Caco-2 (cell line): ENCODE data around the gene MAMDC4. TPM values are rescaled to one million over a fixed set of nuclear protein-coding genes. Genes with fewer than 3 reads are reported as not detected.

Experiments
- BruUV-seq: library from RNA; stranded (reverse); fragments of 400-500 nt; replicated peaks from 2 replicates; lab custom pipeline; 2021; lab: Mats Ljungman, UMichigan
- CTCF ChIA-PET: fragments of 300-600 bp; sonication (Branson Sonifier 250); formaldehyde crosslinking; loops from one replicate; lab custom pipeline; 2022; ENCODE audit warnings: antibody characterized with exemption; lab: Charles Lee
- POLR2A ChIA-PET: fragments of 300-600 bp; sonication (Branson Sonifier 250); formaldehyde crosslinking; loops from one replicate; lab custom pipeline; 2022; ENCODE audit warnings: antibody characterized with exemption; lab: Charles Lee
- DNase-seq, 2 experiments: peaks; one replicate each; pipeline versions ENCODE4 v3.0.0 to v3.0.0-alpha.2; 2020 to 2022
- H3K27me3 ChIP-seq: replicated peaks from 2 replicates; pipeline ENCODE4 v1.6.0; 2011; ENCODE audit warnings: low read length; ENCODE audit not compliant: control insufficient read depth, insufficient read depth
- H3K36me3 ChIP-seq: 2 replicates; pipeline ENCODE4 v1.5.1; 2011; ENCODE audit warnings: low read length; ENCODE audit not compliant: control insufficient read depth, insufficient read depth
- H3K4me1 ChIP-seq: fragments of 250-450 bp; sonication (Bioruptor Pico); 2 replicates; pipeline ENCODE4 v1.5.1; 2020; ENCODE audit warnings: mild to moderate bottlenecking
- H3K4me3 ChIP-seq: 2 replicates; pipeline ENCODE4 v1.5.1; 2011; ENCODE audit warnings: low read depth, mild to moderate bottlenecking, control low read depth, low read length
- H3K9me3 ChIP-seq: fragments of 250-450 bp; sonication (Bioruptor Pico); 2 replicates; pipeline ENCODE4 v1.5.1; 2020; ENCODE audit warnings: mild to moderate bottlenecking, moderate library complexity
- H3K27ac Mint-ChIP-seq: one replicate; pipeline ENCODE4 v1.8.0; 2022; ENCODE audit warnings: mixed read lengths; ENCODE audit not compliant: unreplicated experiment
- H3K27me3 Mint-ChIP-seq: one replicate; pipeline ENCODE4 v1.8.0; 2022; ENCODE audit warnings: mixed read lengths; ENCODE audit not compliant: insufficient read depth, unreplicated experiment
- H3K36me3 Mint-ChIP-seq: one replicate; pipeline ENCODE4 v1.8.0; 2022; ENCODE audit warnings: mild to moderate bottlenecking, mixed read lengths; ENCODE audit not compliant: insufficient read depth, unreplicated experiment
- H3K4me1 Mint-ChIP-seq: one replicate; pipeline ENCODE4 v1.8.0; 2022; ENCODE audit warnings: low read depth, mixed read lengths; ENCODE audit not compliant: unreplicated experiment
- H3K4me3 Mint-ChIP-seq: one replicate; pipeline ENCODE4 v1.8.0; 2022; ENCODE audit warnings: mild to moderate bottlenecking, moderate library complexity, mixed read lengths; ENCODE audit not compliant: unreplicated experiment
- H3K9me3 Mint-ChIP-seq: one replicate; pipeline ENCODE4 v1.8.0; 2022; ENCODE audit warnings: mixed read lengths; ENCODE audit not compliant: unreplicated experiment
- intact Hi-C: fragments of 100-400 bp; cut with micrococcal nuclease; formaldehyde crosslinking; loops from one replicate; pipeline ENCODE4 v1.10.0; 2022; ENCODE audit not compliant: unreplicated experiment
- total RNA-seq: library from RNA; stranded (reverse); gene quantifications from 2 replicates; pipeline ENCODE4 v1.2.3, GENCODE V29; 2022
- TF ChIP-seq, protein P1 (sequence below), 2 experiments: fragments of 200-600 bp in 1 of 2; IDR thresholded peaks; 1 replicate in 1 of 2; 2 replicates in 1 of 2; pipeline versions ENCODE4 v1.5.1 to v1.8.0; 2011 to 2022; ENCODE audit warnings: antibody characterized with exemption in 1 of 2, control low read depth in 1 of 2, inconsistent platforms in 1 of 2, low read depth in 1 of 2, low read length in 1 of 2, mild to moderate bottlenecking in 1 of 2, moderate library complexity in 1 of 2; ENCODE audit not compliant: insufficient read depth in 1 of 2, severe bottlenecking in 1 of 2, unreplicated experiment in 1 of 2

MAMDC4 gene
- total RNA-seq, 1 experiment from 2014 or later = 8.8 TPM

DNA sequence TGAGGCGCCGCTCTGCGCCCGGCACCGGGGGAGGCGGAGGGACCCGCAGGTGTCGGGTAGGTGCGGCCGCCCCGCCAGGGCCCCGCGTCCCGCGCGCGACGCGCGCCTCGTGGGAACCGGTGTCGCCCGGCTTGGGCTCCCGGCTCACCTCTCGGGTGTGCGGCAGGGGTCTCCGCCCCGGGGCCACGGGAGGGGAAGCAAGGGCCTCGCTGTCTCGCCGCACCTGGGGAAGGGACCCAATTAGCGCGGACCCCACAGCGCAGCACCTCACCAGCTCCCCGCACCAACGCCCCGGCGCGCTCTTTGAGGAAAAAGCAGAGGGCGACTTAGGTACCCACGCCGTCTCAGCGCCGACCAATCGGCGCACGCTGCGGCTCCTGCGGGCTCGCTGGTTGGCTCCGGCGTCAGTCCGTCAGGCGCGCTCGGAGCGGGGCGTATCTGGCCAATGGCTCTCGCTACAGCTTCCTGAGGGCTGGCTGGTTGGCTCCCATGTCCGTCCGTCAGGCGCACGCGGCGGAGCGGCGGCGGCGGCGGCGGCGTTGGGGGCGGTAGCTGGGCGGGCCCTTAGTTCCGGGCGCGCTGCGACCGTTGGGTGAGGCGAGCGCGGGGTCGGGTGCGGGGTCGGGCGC is 33.9 kb downstream of the MAMDC4 start, which contains the start of gene TRAF2:
Gene TRAF2, plus strand, starts transcription at position 567 of the 629 bp plus-strand sequence. CDS start 12,225 bp downstream, outside the sequence.
- H3K4me3 Mint-ChIP-seq = peak within 1 kb of the TSS; percentile 94
- no TSS peak for BruUV-seq
- CTCF ChIA-PET = interaction anchor here (0.6 kb wide), 1 partner anchor 337 kb away, joined by 3 read pairs; no protein-coding TSS in a partner anchor

GRCh38 chr9:136886610-136887597 is 34.8 kb downstream of the MAMDC4 start:
- TSS peak; percentile 31 for BruUV-seq
- TF ChIP-seq, protein P1, sequence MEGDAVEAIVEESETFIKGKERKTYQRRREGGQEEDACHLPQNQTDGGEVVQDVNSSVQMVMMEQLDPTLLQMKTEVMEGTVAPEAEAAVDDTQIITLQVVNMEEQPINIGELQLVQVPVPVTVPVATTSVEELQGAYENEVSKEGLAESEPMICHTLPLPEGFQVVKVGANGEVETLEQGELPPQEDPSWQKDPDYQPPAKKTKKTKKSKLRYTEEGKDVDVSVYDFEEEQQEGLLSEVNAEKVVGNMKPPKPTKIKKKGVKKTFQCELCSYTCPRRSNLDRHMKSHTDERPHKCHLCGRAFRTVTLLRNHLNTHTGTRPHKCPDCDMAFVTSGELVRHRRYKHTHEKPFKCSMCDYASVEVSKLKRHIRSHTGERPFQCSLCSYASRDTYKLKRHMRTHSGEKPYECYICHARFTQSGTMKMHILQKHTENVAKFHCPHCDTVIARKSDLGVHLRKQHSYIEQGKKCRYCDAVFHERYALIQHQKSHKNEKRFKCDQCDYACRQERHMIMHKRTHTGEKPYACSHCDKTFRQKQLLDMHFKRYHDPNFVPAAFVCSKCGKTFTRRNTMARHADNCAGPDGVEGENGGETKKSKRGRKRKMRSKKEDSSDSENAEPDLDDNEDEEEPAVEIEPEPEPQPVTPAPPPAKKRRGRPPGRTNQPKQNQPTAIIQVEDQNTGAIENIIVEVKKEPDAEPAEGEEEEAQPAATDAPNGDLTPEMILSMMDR (IDR thresholded peaks at IDR 0.05; ENCODE audit: insufficient read depth in 1 of 2, low read depth in 1 of 2, low read length in 1 of 2, severe bottlenecking in 1 of 2, unreplicated experiment in 1 of 2) = no peak
- H3K36me3 ChIP-seq = no peaks in the 10 kb centered on the region; the same call in none of the 2 replicates
- peaks cover 17% of the 10 kb centered on the region for H3K36me3 Mint-ChIP-seq
- peak overlapping the region; percentile 94 for H3K4me3 Mint-ChIP-seq
- peak overlapping the region; percentile 90 for H3K27ac Mint-ChIP-seq
- intact Hi-C loops = no loop called here
- H3K4me1 Mint-ChIP-seq = no peaks in the 10 kb centered on the region
- no peaks in the 10 kb centered on the region for H3K27me3 ChIP-seq
- no peaks in the 10 kb centered on the region for H3K9me3 Mint-ChIP-seq
- peak in 1 of 2 experiments; percentile 59 for DNase-seq
- CTCF ChIA-PET = no interaction called here
- H3K9me3 ChIP-seq = no peaks in the 10 kb centered on the region
- peaks cover 21% of the 10 kb centered on the region for H3K4me1 ChIP-seq
- H3K27me3 Mint-ChIP-seq = no peaks in the 10 kb centered on the region
- peak overlapping the region; percentile 95 for H3K4me3 ChIP-seq
- POLR2A ChIA-PET = interaction anchor here (0.6 to 1.3 kb wide), 5 partner anchors 39 to 302 kb away, joined by 3 to 6 read pairs (median 4); partner anchors contain the start of genes PAXX and SSNA1

More for the DNA sequence above, 33.9 kb downstream of the MAMDC4 start, which contains the start of gene TRAF2:
- Mint-ChIP-seq H3K27ac (peak within 1 kb of the TSS; percentile 90), H3K27me3 (no peaks in the 10 kb centered on the region), H3K4me1 (no peaks in the 10 kb centered on the region), H3K36me3 (peaks cover 9% of the 10 kb centered on the region), H3K9me3 (no peaks in the 10 kb centered on the region)
- H3K9me3 ChIP-seq = no peaks in the 10 kb centered on the region
- DNase-seq = peak; percentile 99
- TF ChIP-seq, protein P1 (IDR thresholded peaks at IDR 0.05; ENCODE audit: insufficient read depth in 1 of 2, low read depth in 1 of 2, low read length in 1 of 2, severe bottlenecking in 1 of 2, unreplicated experiment in 1 of 2) = no peak
- H3K4me1 ChIP-seq = peaks cover 27% of the 10 kb centered on the region
- no peaks in the 10 kb centered on the region for H3K27me3 ChIP-seq
- peak within 1 kb of the TSS; percentile 95 for H3K4me3 ChIP-seq
- POLR2A ChIA-PET = interaction anchor here (0.6 to 1.3 kb wide), 6 partner anchors 39 to 303 kb away, joined by 3 to 6 read pairs (median 4); partner anchors contain the start of genes PAXX and SSNA1
- intact Hi-C loops = no loop called here
- H3K36me3 ChIP-seq = no peaks in the 10 kb centered on the region; the same call in none of the 2 replicates

DNA sequence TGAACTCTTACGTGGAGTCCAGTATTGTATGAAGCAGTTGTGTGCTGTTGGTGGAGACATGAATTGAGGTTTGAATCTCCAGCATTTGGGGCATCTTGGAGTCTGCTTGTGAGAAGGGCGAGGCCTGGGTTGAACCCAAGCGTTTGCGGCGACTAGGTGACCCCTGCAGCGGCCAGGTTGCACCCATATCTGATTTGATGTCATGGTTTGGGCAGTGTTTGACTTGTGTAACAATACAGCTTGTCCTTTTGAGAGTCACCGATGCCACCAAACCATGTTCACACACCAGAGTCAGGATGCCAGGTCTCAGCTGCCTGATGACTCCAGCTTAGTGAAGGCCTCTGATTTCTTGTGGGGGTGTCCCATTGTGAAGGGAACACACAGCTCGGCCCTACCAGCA is 36.3 kb downstream of the MAMDC4 start:
- no peak overlapping the region for H3K4me3 Mint-ChIP-seq
- peaks cover 12% of the 10 kb centered on the region for H3K4me1 ChIP-seq
- no peaks in the 10 kb centered on the region for H3K27me3 ChIP-seq
- no peaks in the 10 kb centered on the region; the same call in none of the 2 replicates for H3K36me3 ChIP-seq
- H3K27ac Mint-ChIP-seq = no peak overlapping the region
- no peak overlapping the region for H3K4me3 ChIP-seq
- H3K9me3 Mint-ChIP-seq = no peaks in the 10 kb centered on the region
- ChIA-PET CTCF (interaction anchor here (0.6 kb wide), 1 partner anchor 182 kb away, joined by 5 read pairs; no protein-coding TSS in a partner anchor), POLR2A (no interaction called here)
- H3K36me3 Mint-ChIP-seq = peaks cover 22% of the 10 kb centered on the region
- no TSS peak for BruUV-seq
- TF ChIP-seq, protein P1 (IDR thresholded peaks at IDR 0.05; ENCODE audit: insufficient read depth in 1 of 2, low read depth in 1 of 2, low read length in 1 of 2, severe bottlenecking in 1 of 2, unreplicated experiment in 1 of 2) = no peak
- DNase-seq = no peak
- no peaks in the 10 kb centered on the region for H3K4me1 Mint-ChIP-seq
- intact Hi-C loops = no loop called here
- H3K27me3 Mint-ChIP-seq = no peaks in the 10 kb centered on the region
- H3K9me3 ChIP-seq = no peaks in the 10 kb centered on the region
